Stimulated activated CD8-positive, alpha-beta memory T cell treated with anti-CD3 and anti-CD28 coated beads, Interleukin-15, amount 100 ng/mL, for 48 hours (primary cell): ENCODE data around the gene PATL2.
"Not testable (repeated sequence)": the region's sequence is repeated elsewhere in the genome, so short reads cannot be mapped to it uniquely, and the experiment has no call there.

ENCODE experiments used
- DNase-seq, 2 donors: peaks; one replicate each; pipeline ENCODE4 v3.0.0-alpha.2; 2020; ENCODE audit warnings: low read depth in 2 of 2

The PATL2 gene

GRCh38 chr15:44711096-44711742 lies at the start of gene PATL2, which contains the start of gene B2M:
TSS of gene PATL2 (minus strand) at chr15:44711323. CDS start at chr15:44676490, 34,833 bp downstream.
TSS of gene B2M (plus strand) at chr15:44711517. CDS start at chr15:44711547, 30 bp downstream.
- DNase-seq: peak; percentile 85 to 86

GRCh38 chr15:44753345-44753744 lies 42.2 kb upstream of the PATL2 start:
- DNase-seq: no peak

- not testable (repeated sequence) for DNase-seq
Measured at GRCh38 chr15:44743454-44743853, 32.3 kb upstream of the PATL2 start.

- DNase-seq: not testable (repeated sequence)
Measured at GRCh38 chr15:44739222-44739847, 28.2 kb upstream of the PATL2 start.

- no peak for DNase-seq
Measured at GRCh38 chr15:44738340-44738984, 27.3 kb upstream of the PATL2 start.

GRCh38 chr15:44736181-44736765 lies 25.1 kb upstream of the PATL2 start, which contains the start of gene TRIM69:
TSS of gene TRIM69 (plus strand) at chr15:44736528. CDS start at chr15:44736705, 177 bp downstream.
- DNase-seq: no peak

- DNase-seq: peak in 1 of 2 donors; percentile 42
Measured at GRCh38 chr15:44735482-44736180, 24.5 kb upstream of the PATL2 start.

- no peak for DNase-seq
Measured at GRCh38 chr15:44734839-44735481, 23.8 kb upstream of the PATL2 start.

GRCh38 chr15:44729408-44730127 lies 18.4 kb upstream of the PATL2 start:
- no peak for DNase-seq

GRCh38 chr15:44728576-44729407 lies 17.7 kb upstream of the PATL2 start:
- DNase-seq: peak; percentile 87 to 92

GRCh38 chr15:44728232-44728575 lies 17.1 kb upstream of the PATL2 start:
- DNase-seq: not testable (repeated sequence)

- DNase-seq: no peak
Measured at GRCh38 chr15:44727485-44728231, 16.5 kb upstream of the PATL2 start.

- peak; percentile 52 to 61 for DNase-seq
Measured at GRCh38 chr15:44726568-44727484, 15.7 kb upstream of the PATL2 start.

GRCh38 chr15:44726136-44726535 lies 15.0 kb upstream of the PATL2 start:
- DNase-seq: no peak

GRCh38 chr15:44722011-44722410 lies 10.9 kb upstream of the PATL2 start:
- DNase-seq: no peak

- no peak for DNase-seq
Measured at GRCh38 chr15:44720460-44721176, 9.5 kb upstream of the PATL2 start.

GRCh38 chr15:44720000-44720435 lies 8.9 kb upstream of the PATL2 start:
- not testable (repeated sequence) for DNase-seq
